Measurements from ENCODE around the gene CACNA2D2. TPM values are rescaled to one million over a fixed set of nuclear protein-coding genes. Genes with fewer than 3 reads are reported as not detected.

Gene CACNA2D2
- total RNA-seq, 1 donor: not detected

- peak; percentile 90 for DNase-seq (ENCODE audit: insufficient read length, low spot score, missing footprints)
- Histone ChIP-seq H3K27me3 (ENCODE audit: insufficient read depth, low read length) (peaks cover 43% of the 10 kb centered on the region), H3K4me1 (ENCODE audit: insufficient read depth, low read length) (no peaks in the 10 kb centered on the region), H3K9me3 (ENCODE audit: low read depth, low read length) (no peaks in the 10 kb centered on the region), H3K79me2 (ENCODE audit: insufficient read depth, low read length) (no peaks in the 10 kb centered on the region), H3K27ac (ENCODE audit: low read depth, low read length) (no peak overlapping the region), H2AFZ (ENCODE audit: low read length) (no peak overlapping the region), H3K36me3 (ENCODE audit: insufficient read depth, low read length) (no peaks in the 10 kb centered on the region), H3K4me3 (ENCODE audit: insufficient read depth, low read length) (no peak overlapping the region), H4K20me1 (ENCODE audit: insufficient read depth, low read length) (no peaks in the 10 kb centered on the region), H3K4me2 (ENCODE audit: insufficient read depth, low read length) (no peak overlapping the region)
- TF ChIP-seq, protein P1, sequence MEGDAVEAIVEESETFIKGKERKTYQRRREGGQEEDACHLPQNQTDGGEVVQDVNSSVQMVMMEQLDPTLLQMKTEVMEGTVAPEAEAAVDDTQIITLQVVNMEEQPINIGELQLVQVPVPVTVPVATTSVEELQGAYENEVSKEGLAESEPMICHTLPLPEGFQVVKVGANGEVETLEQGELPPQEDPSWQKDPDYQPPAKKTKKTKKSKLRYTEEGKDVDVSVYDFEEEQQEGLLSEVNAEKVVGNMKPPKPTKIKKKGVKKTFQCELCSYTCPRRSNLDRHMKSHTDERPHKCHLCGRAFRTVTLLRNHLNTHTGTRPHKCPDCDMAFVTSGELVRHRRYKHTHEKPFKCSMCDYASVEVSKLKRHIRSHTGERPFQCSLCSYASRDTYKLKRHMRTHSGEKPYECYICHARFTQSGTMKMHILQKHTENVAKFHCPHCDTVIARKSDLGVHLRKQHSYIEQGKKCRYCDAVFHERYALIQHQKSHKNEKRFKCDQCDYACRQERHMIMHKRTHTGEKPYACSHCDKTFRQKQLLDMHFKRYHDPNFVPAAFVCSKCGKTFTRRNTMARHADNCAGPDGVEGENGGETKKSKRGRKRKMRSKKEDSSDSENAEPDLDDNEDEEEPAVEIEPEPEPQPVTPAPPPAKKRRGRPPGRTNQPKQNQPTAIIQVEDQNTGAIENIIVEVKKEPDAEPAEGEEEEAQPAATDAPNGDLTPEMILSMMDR (IDR thresholded peaks at IDR 0.05; ENCODE audit: extremely low read depth, low read depth, low read length): no peak
Measured at GRCh38 chr3:50504681-50505080, 1.2 kb upstream of the CACNA2D2 start.

GRCh38 chr3:50502584-50503423, 630 bp downstream of the CACNA2D2 start:
- Histone ChIP-seq H3K9me3 (ENCODE audit: low read depth, low read length) (no peaks in the 10 kb centered on the region), H3K4me2 (ENCODE audit: insufficient read depth, low read length) (no peak overlapping the region), H3K79me2 (ENCODE audit: insufficient read depth, low read length) (no peaks in the 10 kb centered on the region), H3K4me1 (ENCODE audit: insufficient read depth, low read length) (no peaks in the 10 kb centered on the region), H3K27me3 (ENCODE audit: insufficient read depth, low read length) (peaks cover 35% of the 10 kb centered on the region), H2AFZ (ENCODE audit: low read length) (no peak overlapping the region), H3K27ac (ENCODE audit: low read depth, low read length) (no peak overlapping the region), H4K20me1 (ENCODE audit: insufficient read depth, low read length) (no peaks in the 10 kb centered on the region), H3K4me3 (ENCODE audit: insufficient read depth, low read length) (no peak overlapping the region), H3K36me3 (ENCODE audit: insufficient read depth, low read length) (no peaks in the 10 kb centered on the region)
- DNase-seq (ENCODE audit: insufficient read length, low spot score, missing footprints): peak; percentile 87
- TF ChIP-seq, protein P1 (IDR thresholded peaks at IDR 0.05; ENCODE audit: extremely low read depth, low read depth, low read length): no peak

DNA sequence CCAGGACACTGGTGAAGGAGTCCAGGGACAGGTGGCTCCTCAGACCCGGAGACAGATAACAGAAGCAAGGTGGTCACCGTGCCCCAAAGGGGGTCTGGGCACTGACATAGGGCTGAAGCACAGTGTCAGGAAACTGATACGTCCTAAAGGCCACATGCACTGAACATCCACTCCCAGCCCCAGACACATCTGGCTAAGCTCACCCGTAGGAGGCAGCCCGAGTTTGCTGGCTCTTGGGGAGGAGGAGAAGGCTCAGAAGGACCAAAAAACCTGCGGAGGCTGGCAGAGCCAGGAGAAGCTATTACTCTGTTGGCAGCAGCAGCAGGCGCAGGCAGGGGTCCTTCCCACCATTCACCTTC, 1.2 kb downstream of the CACNA2D2 start:
- Histone ChIP-seq H3K79me2 (ENCODE audit: insufficient read depth, low read length) (no peaks in the 10 kb centered on the region), H3K4me3 (ENCODE audit: insufficient read depth, low read length) (no peak overlapping the region), H3K27me3 (ENCODE audit: insufficient read depth, low read length) (peaks cover 40% of the 10 kb centered on the region), H3K36me3 (ENCODE audit: insufficient read depth, low read length) (no peaks in the 10 kb centered on the region), H3K27ac (ENCODE audit: low read depth, low read length) (no peak overlapping the region), H3K4me2 (ENCODE audit: insufficient read depth, low read length) (no peak overlapping the region), H4K20me1 (ENCODE audit: insufficient read depth, low read length) (no peaks in the 10 kb centered on the region), H3K4me1 (ENCODE audit: insufficient read depth, low read length) (no peaks in the 10 kb centered on the region), H2AFZ (ENCODE audit: low read length) (no peak overlapping the region), H3K9me3 (ENCODE audit: low read depth, low read length) (no peaks in the 10 kb centered on the region)
- DNase-seq (ENCODE audit: insufficient read length, low spot score, missing footprints): peak; percentile 91
- TF ChIP-seq, protein P1 (IDR thresholded peaks at IDR 0.05; ENCODE audit: extremely low read depth, low read depth, low read length): no peak

DNA sequence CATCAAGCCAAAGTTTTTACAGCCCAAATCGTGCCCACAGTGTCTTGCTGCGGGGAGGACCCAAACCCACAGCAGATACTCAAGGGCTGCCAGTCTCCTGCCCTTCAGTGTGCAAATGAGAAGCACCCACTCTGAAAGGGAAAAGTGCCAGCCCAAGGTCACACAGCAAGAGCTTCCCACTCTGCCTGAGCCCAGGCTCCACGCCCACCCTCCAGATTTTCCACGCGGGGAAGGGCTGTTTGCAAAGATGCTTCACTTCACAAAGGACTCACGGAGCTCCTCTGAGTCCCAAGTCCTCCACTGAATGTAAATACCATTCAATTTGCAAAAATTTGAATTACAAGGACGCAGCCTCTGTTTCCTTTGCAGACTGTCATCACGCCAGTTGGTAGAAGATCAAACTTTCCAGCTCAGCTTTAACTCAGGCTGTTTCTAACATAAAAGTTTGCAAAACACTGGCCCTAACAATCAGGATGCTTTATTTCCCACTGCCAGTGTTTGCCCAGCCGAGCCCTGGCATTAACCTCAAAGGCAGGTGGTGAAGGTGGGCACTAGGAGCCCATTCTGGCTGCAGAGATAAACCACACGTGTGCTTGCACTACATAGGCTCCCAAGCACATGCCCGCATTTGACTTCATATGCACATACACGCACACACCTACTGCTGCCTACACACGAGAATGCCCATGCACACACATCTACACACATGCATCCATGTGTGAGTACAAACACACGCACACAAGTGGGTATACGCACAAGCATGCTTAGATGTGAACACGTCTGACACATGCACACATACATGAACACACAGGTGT, 7.6 kb downstream of the CACNA2D2 start:
- H3K27me3 ChIP-seq (ENCODE audit: insufficient read depth, low read length): peaks cover 15% of the 10 kb centered on the region
- DNase-seq (ENCODE audit: insufficient read length, low spot score, missing footprints): no peak
- H3K4me1 ChIP-seq (ENCODE audit: insufficient read depth, low read length): no peaks in the 10 kb centered on the region
- H3K4me3 ChIP-seq (ENCODE audit: insufficient read depth, low read length): no peak overlapping the region
- no peaks in the 10 kb centered on the region for H3K9me3 ChIP-seq (ENCODE audit: low read depth, low read length)
- no peak overlapping the region for H2AFZ ChIP-seq (ENCODE audit: low read length)
- no peak overlapping the region for H3K27ac ChIP-seq (ENCODE audit: low read depth, low read length)
- TF ChIP-seq, protein P1 (IDR thresholded peaks at IDR 0.05; ENCODE audit: extremely low read depth, low read depth, low read length): no peak
- no peaks in the 10 kb centered on the region for H3K36me3 ChIP-seq (ENCODE audit: insufficient read depth, low read length)
- H3K79me2 ChIP-seq (ENCODE audit: insufficient read depth, low read length): no peaks in the 10 kb centered on the region
- H3K4me2 ChIP-seq (ENCODE audit: insufficient read depth, low read length): no peak overlapping the region
- no peaks in the 10 kb centered on the region for H4K20me1 ChIP-seq (ENCODE audit: insufficient read depth, low read length)
